Measurements from ENCODE around the gene INSYN2B. TPM values are rescaled to one million over a fixed set of nuclear protein-coding genes. Genes with fewer than 3 reads are reported as not detected.

The INSYN2B gene
- total RNA-seq, 1 experiment from 2014 or later = 1.5 TPM

DNA sequence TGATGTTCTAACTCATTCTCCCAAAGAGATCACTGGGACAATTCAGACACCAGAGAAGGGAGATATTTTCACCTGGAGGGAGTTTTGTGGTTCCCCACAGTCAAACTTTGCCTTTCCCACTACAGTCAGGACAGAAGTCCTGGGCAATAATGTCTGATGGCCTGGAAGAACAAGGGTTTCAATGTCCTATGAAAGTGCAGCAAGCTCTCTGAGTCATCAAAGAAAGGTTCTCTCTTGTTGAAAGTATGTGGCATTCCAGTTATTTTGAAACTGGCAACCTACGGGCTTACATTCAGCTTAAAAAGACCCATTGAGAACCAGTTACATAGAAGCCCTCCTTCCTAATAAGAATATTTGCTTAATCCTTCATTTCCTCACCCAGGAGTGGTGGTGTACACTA lies 103.9 kb downstream of the INSYN2B start:
- Histone ChIP-seq H3K9me2 (replicated peaks; ENCODE audit: low read length) (no peaks in the 10 kb centered on the region), H3K27ac (ENCODE audit: low read length) (no peak overlapping the region), H3K4me2 (ENCODE audit: low read length) (no peak overlapping the region), H3K79me2 (ENCODE audit: low read length) (no peaks in the 10 kb centered on the region), H3K9ac (ENCODE audit: low read length) (no peak overlapping the region), H3K9me3 (ENCODE audit: low read length) (no peaks in the 10 kb centered on the region), H3K4me3 (ENCODE audit: low read length) (no peak overlapping the region), H3K27me3 (ENCODE audit: low read length) (no peaks in the 10 kb centered on the region), H4K20me1 (ENCODE audit: low read length) (no peaks in the 10 kb centered on the region), H3K36me3 (ENCODE audit: low read depth, low read length) (no peaks in the 10 kb centered on the region), H3F3A (ENCODE audit: low read length, unreplicated experiment) (no peaks in the 10 kb centered on the region), H3K4me1 (ENCODE audit: insufficient read depth, low read length) (peaks cover 2% of the 10 kb centered on the region; the same call in 1 of the 2 replicates), H2AFZ (ENCODE audit: low read length) (no peak overlapping the region)
- no peak for DNase-seq
- no peak for ATAC-seq
- ChIA-PET POLR2A (ENCODE audit: unreplicated experiment) (interaction anchor here (0.7 kb wide), 1 partner anchor 15 kb away, joined by 3 read pairs; no protein-coding TSS in a partner anchor), CTCF (no interaction called here)
- no TSS peak for BruUV-seq (replicated peaks)
- intact Hi-C loops (cut with micrococcal nuclease) = no loop called here
- TF ChIP-seq, protein P1, sequence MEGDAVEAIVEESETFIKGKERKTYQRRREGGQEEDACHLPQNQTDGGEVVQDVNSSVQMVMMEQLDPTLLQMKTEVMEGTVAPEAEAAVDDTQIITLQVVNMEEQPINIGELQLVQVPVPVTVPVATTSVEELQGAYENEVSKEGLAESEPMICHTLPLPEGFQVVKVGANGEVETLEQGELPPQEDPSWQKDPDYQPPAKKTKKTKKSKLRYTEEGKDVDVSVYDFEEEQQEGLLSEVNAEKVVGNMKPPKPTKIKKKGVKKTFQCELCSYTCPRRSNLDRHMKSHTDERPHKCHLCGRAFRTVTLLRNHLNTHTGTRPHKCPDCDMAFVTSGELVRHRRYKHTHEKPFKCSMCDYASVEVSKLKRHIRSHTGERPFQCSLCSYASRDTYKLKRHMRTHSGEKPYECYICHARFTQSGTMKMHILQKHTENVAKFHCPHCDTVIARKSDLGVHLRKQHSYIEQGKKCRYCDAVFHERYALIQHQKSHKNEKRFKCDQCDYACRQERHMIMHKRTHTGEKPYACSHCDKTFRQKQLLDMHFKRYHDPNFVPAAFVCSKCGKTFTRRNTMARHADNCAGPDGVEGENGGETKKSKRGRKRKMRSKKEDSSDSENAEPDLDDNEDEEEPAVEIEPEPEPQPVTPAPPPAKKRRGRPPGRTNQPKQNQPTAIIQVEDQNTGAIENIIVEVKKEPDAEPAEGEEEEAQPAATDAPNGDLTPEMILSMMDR (conservative IDR thresholded peaks at IDR 0.05; ENCODE audit: low read depth, low read length) = no peak
- TF ChIP-seq EZH2 (IDR thresholded peaks at IDR 0.05; ENCODE audit: low read length, unreplicated experiment) = no peak
- no peak for TF ChIP-seq EZH2phosphoT487 (IDR thresholded peaks at IDR 0.05; ENCODE audit: borderline replicate concordance, low read length)

DNA sequence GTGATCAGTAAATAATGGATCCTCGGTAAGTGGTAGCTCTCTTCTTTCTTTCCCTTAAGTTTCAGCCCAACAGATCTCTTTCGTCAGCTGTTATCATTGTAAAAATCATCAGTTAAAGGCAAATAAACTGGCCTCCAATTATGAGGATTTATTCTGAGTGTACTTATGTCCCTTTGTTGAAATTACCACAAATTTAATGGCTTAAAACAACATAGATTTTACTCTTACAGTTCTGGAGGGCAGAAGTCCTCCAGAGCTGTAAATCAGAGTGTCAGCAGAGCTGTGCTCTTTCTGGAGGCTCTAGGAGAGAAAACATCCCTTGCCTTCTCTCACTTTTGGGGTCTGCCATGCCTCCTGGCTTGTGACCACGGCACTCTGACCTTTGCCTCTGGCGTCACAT lies 104.6 kb downstream of the INSYN2B start:
- no peak for TF ChIP-seq EZH2 (IDR thresholded peaks at IDR 0.05; ENCODE audit: low read length, unreplicated experiment)
- TF ChIP-seq, protein P1 (conservative IDR thresholded peaks at IDR 0.05; ENCODE audit: low read depth, low read length) = no peak
- no peak for TF ChIP-seq EZH2phosphoT487 (IDR thresholded peaks at IDR 0.05; ENCODE audit: borderline replicate concordance, low read length)
- POLR2A ChIA-PET (ENCODE audit: unreplicated experiment) = no interaction called here
- H3K4me1 ChIP-seq (ENCODE audit: insufficient read depth, low read length) = no peaks in the 10 kb centered on the region
- no peaks in the 10 kb centered on the region for H3K9me2 ChIP-seq (replicated peaks; ENCODE audit: low read length)
- H3K27ac ChIP-seq (ENCODE audit: low read length) = no peak overlapping the region
- H3K27me3 ChIP-seq (ENCODE audit: low read length) = no peaks in the 10 kb centered on the region
- H3F3A ChIP-seq (ENCODE audit: low read length, unreplicated experiment) = no peaks in the 10 kb centered on the region
- CTCF ChIA-PET = no interaction called here
- no TSS peak for BruUV-seq (replicated peaks)
- DNase-seq (no peak), ATAC-seq (no peak)
- no peaks in the 10 kb centered on the region for H3K9me3 ChIP-seq (ENCODE audit: low read length)
- H3K79me2 ChIP-seq (ENCODE audit: low read length) = no peaks in the 10 kb centered on the region
- H3K9ac ChIP-seq (ENCODE audit: low read length) = no peak overlapping the region
- no peaks in the 10 kb centered on the region for H4K20me1 ChIP-seq (ENCODE audit: low read length)
- H3K4me3 ChIP-seq (ENCODE audit: low read length) = no peak overlapping the region
- no peak overlapping the region for H2AFZ ChIP-seq (ENCODE audit: low read length)
- no peaks in the 10 kb centered on the region for H3K36me3 ChIP-seq (ENCODE audit: low read depth, low read length)
- H3K4me2 ChIP-seq (ENCODE audit: low read length) = no peak overlapping the region
- intact Hi-C loops (cut with micrococcal nuclease) = no loop called here

DNA sequence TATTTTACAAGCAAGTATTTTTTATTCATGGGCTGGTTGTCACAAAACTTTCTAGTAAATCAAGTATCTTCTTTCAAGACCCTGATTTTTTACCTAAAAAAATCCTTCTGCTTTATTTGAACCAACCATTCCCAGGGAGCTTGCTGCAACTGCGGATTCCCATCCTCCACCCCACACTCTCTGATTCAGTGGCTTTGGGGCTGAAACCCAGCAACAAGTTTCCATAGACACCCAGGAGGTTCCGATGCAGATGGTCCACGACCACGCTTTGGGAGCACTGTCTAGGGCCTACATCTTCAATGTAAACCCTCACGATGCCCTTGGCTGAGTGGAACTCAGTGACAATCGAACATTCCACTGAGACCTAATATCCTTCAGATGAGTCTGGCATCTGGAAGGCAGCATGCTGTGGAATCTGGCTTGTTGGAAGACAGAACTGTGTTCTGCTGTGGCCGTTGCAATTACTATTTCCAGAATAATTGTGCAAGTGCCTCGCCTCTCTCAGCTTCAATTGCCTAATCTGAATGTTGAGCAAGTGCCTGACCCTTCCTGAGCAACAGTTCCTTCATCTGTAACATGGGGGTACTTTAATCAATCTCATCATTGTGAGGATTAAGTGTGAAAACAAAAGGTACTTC lies 105.1 kb downstream of the INSYN2B start:
- TF ChIP-seq, protein P1 (conservative IDR thresholded peaks at IDR 0.05; ENCODE audit: low read depth, low read length) = no peak
- TF ChIP-seq EZH2phosphoT487 (IDR thresholded peaks at IDR 0.05; ENCODE audit: borderline replicate concordance, low read length) = no peak
- no peak for TF ChIP-seq EZH2 (IDR thresholded peaks at IDR 0.05; ENCODE audit: low read length, unreplicated experiment)

More for the DNA sequence above, 105.1 kb downstream of the INSYN2B start:
- no peak overlapping the region for H3K4me2 ChIP-seq (ENCODE audit: low read length)
- H3K4me1 ChIP-seq (ENCODE audit: insufficient read depth, low read length) = no peaks in the 10 kb centered on the region
- no peak for DNase-seq
- H3K9ac ChIP-seq (ENCODE audit: low read length) = no peak overlapping the region
- H4K20me1 ChIP-seq (ENCODE audit: low read length) = no peaks in the 10 kb centered on the region
- no peak overlapping the region for H2AFZ ChIP-seq (ENCODE audit: low read length)
- no TSS peak for BruUV-seq (replicated peaks)
- no peak overlapping the region for H3K4me3 ChIP-seq (ENCODE audit: low read length)
- ChIA-PET CTCF (no interaction called here), POLR2A (ENCODE audit: unreplicated experiment) (no interaction called here)
- intact Hi-C loops (cut with micrococcal nuclease) = no loop called here
- no peaks in the 10 kb centered on the region for H3K27me3 ChIP-seq (ENCODE audit: low read length)
- H3K9me3 ChIP-seq (ENCODE audit: low read length) = no peaks in the 10 kb centered on the region
- no peaks in the 10 kb centered on the region for H3K9me2 ChIP-seq (replicated peaks; ENCODE audit: low read length)
- H3F3A ChIP-seq (ENCODE audit: low read length, unreplicated experiment) = no peaks in the 10 kb centered on the region
- no peaks in the 10 kb centered on the region for H3K36me3 ChIP-seq (ENCODE audit: low read depth, low read length)
- H3K79me2 ChIP-seq (ENCODE audit: low read length) = no peaks in the 10 kb centered on the region
- ATAC-seq = no peak
- H3K27ac ChIP-seq (ENCODE audit: low read length) = no peak overlapping the region
